Loucy (cell line): ENCODE results near the gene RBMS3.

Source experiments
- CTCF ChIP-seq: fragments of 200-600 bp; sonication (generic); conservative IDR thresholded peaks from 2 replicates; pipeline ENCODE4 v1.5.1; 2014; ENCODE audit warnings: mild to moderate bottlenecking, antibody characterized with exemption, low read length
- EZH2phosphoT487 ChIP-seq: fragments of 200-600 bp; IDR thresholded peaks from 2 replicates; pipeline ENCODE4 v1.6.1; 2018; ENCODE audit warnings: antibody characterized with exemption, mild to moderate bottlenecking, moderate library complexity, borderline replicate concordance

DNA sequence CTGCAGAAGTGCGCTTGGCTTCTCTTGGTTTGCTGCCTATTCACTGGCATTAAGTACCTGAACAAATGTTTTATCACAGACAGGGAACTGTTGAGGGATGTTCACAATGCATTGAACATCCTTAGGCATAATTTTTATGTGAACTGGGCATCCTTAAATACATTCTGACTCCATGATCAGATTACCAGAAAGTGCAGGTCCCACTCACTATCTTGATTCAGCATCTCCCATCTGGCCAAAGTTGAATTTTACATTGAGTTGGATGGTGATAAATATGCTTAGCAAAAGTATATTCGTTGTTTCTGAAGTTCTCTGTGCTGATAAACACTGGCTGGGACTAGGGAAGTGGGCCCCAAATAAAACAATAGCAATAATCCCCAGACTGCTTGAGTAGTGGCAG lies 108.5 kb downstream of the RBMS3 start:
- TF ChIP-seq CTCF (no peak), EZH2phosphoT487 (no peak)
